T-helper 2 cell (primary cell): ENCODE results near the gene KLHL40.
"Not testable (repeated sequence)": the region's sequence is repeated elsewhere in the genome, so short reads cannot be mapped to it uniquely, and the experiment has no call there.

Experiments
- DNase-seq, 5 experiments: peaks; one replicate each; pipeline versions ENCODE4 v3.0.0 to v3.0.0-alpha.2; 2012 to 2022

Gene KLHL40

GRCh38 chr3:42705962-42706585, 20.7 kb downstream of the KLHL40 start:
- DNase-seq: no peak

- no peak for DNase-seq
Observed at GRCh38 chr3:42706721-42707619, 21.6 kb downstream of the KLHL40 start.

GRCh38 chr3:42707620-42708355, 22.5 kb downstream of the KLHL40 start:
- DNase-seq: no peak

GRCh38 chr3:42708611-42709151, 23.3 kb downstream of the KLHL40 start:
- DNase-seq: no peak

- no peak for DNase-seq
Observed at GRCh38 chr3:42709621-42710020, 24.3 kb downstream of the KLHL40 start.

GRCh38 chr3:42710323-42711021, 25.1 kb downstream of the KLHL40 start:
- DNase-seq: no peak

GRCh38 chr3:42711491-42712343, 26.4 kb downstream of the KLHL40 start:
- DNase-seq: no peak

- no peak for DNase-seq
Observed at GRCh38 chr3:42712344-42712648, 27.0 kb downstream of the KLHL40 start.

- no peak for DNase-seq
Observed at GRCh38 chr3:42712688-42713372, 27.5 kb downstream of the KLHL40 start.

GRCh38 chr3:42713747-42714146, 28.4 kb downstream of the KLHL40 start:
- no peak for DNase-seq

GRCh38 chr3:42714171-42714852, 29.0 kb downstream of the KLHL40 start:
- DNase-seq: no peak

GRCh38 chr3:42717306-42717705, 32.0 kb downstream of the KLHL40 start:
- no peak for DNase-seq

GRCh38 chr3:42718338-42718737, 33.0 kb downstream of the KLHL40 start:
- no peak for DNase-seq

GRCh38 chr3:42719002-42719401, 33.7 kb downstream of the KLHL40 start:
- DNase-seq: no peak

GRCh38 chr3:42720126-42720525, 34.8 kb downstream of the KLHL40 start:
- DNase-seq: no peak

GRCh38 chr3:42721690-42722089, 36.4 kb downstream of the KLHL40 start:
- DNase-seq: no peak

- DNase-seq: not testable (repeated sequence)
Observed at GRCh38 chr3:42722442-42722841, 37.1 kb downstream of the KLHL40 start.

- DNase-seq: no peak
Observed at GRCh38 chr3:42723219-42723618, 37.9 kb downstream of the KLHL40 start.

GRCh38 chr3:42725454-42725853, 40.1 kb downstream of the KLHL40 start:
- DNase-seq: no peak

- DNase-seq: no peak
Observed at GRCh38 chr3:42728056-42728455, 42.7 kb downstream of the KLHL40 start.
